Measurements from ENCODE around the gene TBC1D22A. TPM values are rescaled to one million over a fixed set of nuclear protein-coding genes. Genes with fewer than 3 reads are reported as not detected.

TBC1D22A gene
- total RNA-seq, 4 donors from 2014 or later = 16.2 to 22.2 (median 17.8) TPM

DNA sequence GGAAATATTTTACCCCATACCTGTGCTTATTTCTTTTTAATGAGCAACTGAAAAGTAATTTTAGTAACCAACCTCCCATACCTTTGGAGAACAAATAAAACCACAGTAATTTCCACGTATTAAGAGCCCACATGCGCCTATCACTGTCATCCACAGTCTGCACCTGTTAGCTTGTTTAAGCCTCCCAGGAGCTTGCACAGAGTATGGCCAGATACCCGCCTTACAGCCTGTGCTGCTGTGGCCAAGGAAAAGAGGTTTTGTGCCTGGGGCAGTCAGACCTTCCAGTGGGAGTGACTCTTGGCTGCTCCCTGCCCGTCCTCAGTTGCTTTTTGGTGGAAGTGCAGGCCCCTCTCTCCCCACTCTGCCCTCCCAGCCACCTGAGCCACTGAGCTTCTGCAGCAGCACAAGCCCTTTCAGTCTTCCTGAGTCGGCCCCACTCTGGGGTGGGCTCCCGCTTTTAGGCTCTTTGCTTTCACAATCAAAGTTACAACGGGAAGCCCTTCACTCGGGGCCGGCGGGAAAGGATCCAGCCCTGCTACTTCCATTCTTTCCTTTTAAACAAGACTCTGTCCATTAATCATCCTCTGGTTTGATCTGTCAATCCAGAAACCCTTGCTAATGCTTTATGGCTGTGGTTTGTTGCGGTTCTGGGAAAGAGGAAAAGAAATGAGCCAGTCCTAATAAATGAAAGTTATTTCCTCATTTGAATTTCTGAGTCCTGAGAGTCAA, 308.8 kb downstream of the TBC1D22A start:
- Histone ChIP-seq H3K9me3 (peaks cover 0 to 24% (median 0%) of the 10 kb centered on the region in 3 donors), H3K4me3 (no peak overlapping the region), H3K27ac (no peak overlapping the region), H3K4me1 (no peaks in the 10 kb centered on the region), H3K36me3 (peaks cover 0 to 13% of the 10 kb centered on the region in 2 donors), H3K27me3 (no peaks in the 10 kb centered on the region)
- no peak for TF ChIP-seq POLR2A (IDR thresholded peaks at IDR 0.05)
- no peak for ATAC-seq
- 55 to 64% methylated on average over 2 to 10 of the region's 11 CpGs for WGBS, 2 donors (ENCODE audit: low coverage in 1 of 2)

DNA sequence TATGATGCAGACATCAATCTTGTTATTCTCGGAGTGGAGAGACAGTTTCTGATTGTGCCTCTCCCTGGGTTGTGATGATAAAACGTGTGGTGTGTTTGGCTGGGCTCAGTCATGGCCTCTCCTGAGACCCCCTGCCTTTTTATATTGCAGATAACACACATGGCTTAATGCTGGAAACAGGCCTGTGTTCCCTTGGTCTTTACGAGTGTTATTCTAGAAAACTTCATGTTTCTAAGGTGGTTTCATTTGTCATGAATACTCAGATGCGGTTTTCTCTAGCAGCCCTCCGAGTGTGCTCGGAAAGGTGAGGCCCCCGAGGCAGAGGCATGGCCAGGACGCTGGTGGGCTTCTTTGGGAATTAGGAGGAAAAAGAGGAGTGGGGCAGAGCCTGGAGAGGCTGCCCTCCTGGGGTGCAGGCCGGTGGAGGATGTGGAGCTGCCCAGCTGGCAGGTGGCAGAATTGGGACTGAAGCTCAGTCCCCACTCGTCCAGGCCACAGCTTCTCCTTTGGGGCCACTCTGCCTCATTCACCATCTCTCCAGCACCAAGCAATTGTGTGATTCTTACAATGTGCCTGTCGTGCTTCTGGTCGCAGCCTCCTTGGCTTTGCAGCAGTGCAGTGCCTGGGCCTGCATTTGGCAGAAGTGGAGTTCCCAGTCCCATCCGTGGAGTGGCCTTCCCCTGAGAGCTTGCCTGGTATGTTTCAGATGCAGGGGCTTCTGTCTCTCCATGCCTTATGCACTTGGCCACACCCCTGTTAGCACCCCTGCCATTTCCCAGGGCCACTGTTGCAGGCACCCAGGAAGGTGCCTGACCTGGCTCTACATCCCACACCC, 309.6 kb downstream of the TBC1D22A start:
- ATAC-seq = no peak
- 72 to 85% methylated on average over 3 to 4 of the region's 13 CpGs for WGBS, 2 donors (ENCODE audit: low coverage in 1 of 2)
- H3K27ac ChIP-seq = no peak overlapping the region
- no peak overlapping the region for H3K4me3 ChIP-seq
- no peaks in the 10 kb centered on the region for H3K27me3 ChIP-seq
- H3K9me3 ChIP-seq = peaks cover 0 to 28% (median 0%) of the 10 kb centered on the region in 3 donors
- TF ChIP-seq POLR2A (IDR thresholded peaks at IDR 0.05) (no peak), EP300 (IDR thresholded peaks at IDR 0.05) (no peak), POLR2AphosphoS5 (IDR thresholded peaks at IDR 0.05) (no peak)
- TF ChIP-seq, protein P1, sequence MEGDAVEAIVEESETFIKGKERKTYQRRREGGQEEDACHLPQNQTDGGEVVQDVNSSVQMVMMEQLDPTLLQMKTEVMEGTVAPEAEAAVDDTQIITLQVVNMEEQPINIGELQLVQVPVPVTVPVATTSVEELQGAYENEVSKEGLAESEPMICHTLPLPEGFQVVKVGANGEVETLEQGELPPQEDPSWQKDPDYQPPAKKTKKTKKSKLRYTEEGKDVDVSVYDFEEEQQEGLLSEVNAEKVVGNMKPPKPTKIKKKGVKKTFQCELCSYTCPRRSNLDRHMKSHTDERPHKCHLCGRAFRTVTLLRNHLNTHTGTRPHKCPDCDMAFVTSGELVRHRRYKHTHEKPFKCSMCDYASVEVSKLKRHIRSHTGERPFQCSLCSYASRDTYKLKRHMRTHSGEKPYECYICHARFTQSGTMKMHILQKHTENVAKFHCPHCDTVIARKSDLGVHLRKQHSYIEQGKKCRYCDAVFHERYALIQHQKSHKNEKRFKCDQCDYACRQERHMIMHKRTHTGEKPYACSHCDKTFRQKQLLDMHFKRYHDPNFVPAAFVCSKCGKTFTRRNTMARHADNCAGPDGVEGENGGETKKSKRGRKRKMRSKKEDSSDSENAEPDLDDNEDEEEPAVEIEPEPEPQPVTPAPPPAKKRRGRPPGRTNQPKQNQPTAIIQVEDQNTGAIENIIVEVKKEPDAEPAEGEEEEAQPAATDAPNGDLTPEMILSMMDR (IDR thresholded peaks at IDR 0.05) = no peak
- peaks cover 0 to 13% of the 10 kb centered on the region in 2 donors for H3K36me3 ChIP-seq
- H3K4me1 ChIP-seq = no peaks in the 10 kb centered on the region

DNA sequence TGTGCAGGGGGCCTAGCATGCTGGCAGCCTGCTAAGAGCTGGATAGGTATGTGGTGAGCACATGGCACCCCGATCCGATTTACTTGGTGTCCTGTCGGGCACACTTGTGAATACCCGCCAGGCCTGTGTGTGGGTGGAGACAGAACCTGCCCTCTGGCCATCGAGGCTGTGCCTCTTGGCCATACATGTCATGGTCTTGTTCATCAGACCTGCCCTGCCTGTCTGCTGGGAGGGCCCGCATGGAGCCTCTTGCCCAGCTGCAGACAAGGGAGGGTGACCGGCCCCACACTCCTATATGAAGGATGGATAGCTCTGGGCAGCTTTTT, 310.2 kb downstream of the TBC1D22A start:
- H3K4me3 ChIP-seq = no peak overlapping the region
- ATAC-seq = no peak
- H3K9me3 ChIP-seq = peaks cover 0 to 28% (median 0%) of the 10 kb centered on the region in 3 donors
- no peaks in the 10 kb centered on the region for H3K27me3 ChIP-seq
- H3K36me3 ChIP-seq = peaks cover 0 to 13% of the 10 kb centered on the region in 2 donors
- H3K4me1 ChIP-seq = no peaks in the 10 kb centered on the region
- no peak for TF ChIP-seq POLR2AphosphoS5 (IDR thresholded peaks at IDR 0.05)
- TF ChIP-seq, protein P1 (IDR thresholded peaks at IDR 0.05) = no peak
- no peak for TF ChIP-seq POLR2A (IDR thresholded peaks at IDR 0.05)
- no peak for TF ChIP-seq EP300 (IDR thresholded peaks at IDR 0.05)
- 71 to 94% methylated on average over 1 to 2 of the region's 7 CpGs for WGBS, 2 donors (ENCODE audit: low coverage in 1 of 2)
- no peak overlapping the region for H3K27ac ChIP-seq

DNA sequence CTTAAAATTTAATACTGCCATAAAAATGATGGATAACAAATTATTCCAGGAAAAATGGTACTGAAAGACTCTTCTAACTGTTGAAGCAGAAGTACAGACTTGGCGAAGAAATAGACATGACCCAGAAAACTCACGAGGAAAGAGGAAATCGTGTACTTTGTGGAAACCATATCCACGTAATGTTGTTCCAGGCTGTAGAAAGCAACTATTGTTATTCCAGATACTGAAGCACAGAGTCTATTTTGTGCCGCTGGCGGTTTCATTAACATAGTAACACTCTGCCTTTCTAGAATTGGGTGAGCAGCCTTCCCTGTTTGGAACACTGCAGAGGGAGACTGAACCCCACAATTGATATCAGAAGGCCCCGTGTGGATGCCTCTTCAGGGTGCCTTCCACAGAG, 310.6 kb downstream of the TBC1D22A start:
- ATAC-seq = no peak
- 85 to 88% methylated on average over 6 to 7 of the region's 7 CpGs for WGBS, 2 donors (ENCODE audit: low coverage in 1 of 2)
- H3K36me3 ChIP-seq = peaks cover 0 to 13% of the 10 kb centered on the region in 2 donors
- no peak overlapping the region for H3K27ac ChIP-seq
- no peak overlapping the region for H3K4me3 ChIP-seq
- no peaks in the 10 kb centered on the region for H3K4me1 ChIP-seq
- TF ChIP-seq POLR2A (IDR thresholded peaks at IDR 0.05) (no peak), POLR2AphosphoS5 (IDR thresholded peaks at IDR 0.05) (no peak), EP300 (IDR thresholded peaks at IDR 0.05) (no peak)
- TF ChIP-seq, protein P1 (IDR thresholded peaks at IDR 0.05) = no peak
- H3K27me3 ChIP-seq = no peaks in the 10 kb centered on the region
- H3K9me3 ChIP-seq = peaks cover 0 to 28% (median 0%) of the 10 kb centered on the region in 3 donors

DNA sequence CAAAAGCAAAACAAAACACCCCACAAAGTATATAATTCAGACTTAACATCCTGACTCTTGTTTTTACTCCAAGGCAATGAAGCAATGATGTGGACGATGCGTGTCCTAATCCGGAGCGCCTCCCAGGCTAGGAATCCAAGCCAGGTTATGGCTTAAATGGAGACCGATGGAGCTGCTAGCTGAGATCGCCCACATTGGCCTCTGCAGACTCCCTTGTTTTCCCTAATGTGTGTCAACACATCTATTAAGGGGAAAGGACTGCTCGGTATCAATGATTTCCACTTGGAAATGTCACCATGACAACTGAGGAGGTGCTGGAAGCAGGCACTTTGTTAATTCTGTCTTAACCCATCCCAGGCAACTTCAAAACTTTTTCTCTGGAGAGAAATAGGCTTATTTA, 311.7 kb downstream of the TBC1D22A start:
- WGBS, 2 donors (ENCODE audit: low coverage in 1 of 2) = 84 to 85% methylated on average over 4 to 7 of the region's 7 CpGs
- Histone ChIP-seq H3K27me3 (no peaks in the 10 kb centered on the region), H3K9me3 (peaks cover 0 to 28% (median 0%) of the 10 kb centered on the region in 3 donors), H3K4me1 (no peaks in the 10 kb centered on the region), H3K4me3 (no peak overlapping the region), H3K36me3 (peaks cover 0 to 13% of the 10 kb centered on the region in 2 donors), H3K27ac (no peak overlapping the region)
- ATAC-seq = no peak
- TF ChIP-seq POLR2AphosphoS5 (IDR thresholded peaks at IDR 0.05) (no peak), EP300 (IDR thresholded peaks at IDR 0.05) (no peak), POLR2A (IDR thresholded peaks at IDR 0.05) (no peak)
- TF ChIP-seq, protein P1 (IDR thresholded peaks at IDR 0.05) = no peak

Measured in gastroesophageal sphincter (tissue), 4 donors.